ENCODE data around the gene FAM72A.
"Not testable (repeated sequence)": the region's sequence is repeated elsewhere in the genome, so short reads cannot be mapped to it uniquely, and the experiment has no call there.

GRCh38 chr1:206226886-206227285 lies 24.2 kb upstream of the FAM72A start:
- TF ChIP-seq CTCF, POLR2A (IDR thresholded peaks at IDR 0.05): not testable (repeated sequence)
